ENCODE measurements around the gene HSPA4L. TPM values are rescaled to one million over a fixed set of nuclear protein-coding genes. Genes with fewer than 3 reads are reported as not detected.

HSPA4L gene
- total RNA-seq, 1 experiment from 2014 or later, result 18.6 TPM

- BruUV-seq (replicated peaks), result no TSS peak
- intact Hi-C loops (cut with micrococcal nuclease), result loop anchor here (1.0 kb wide), 1 partner anchor 97 kb away; the partner anchor contains the start of gene PLK4
- POLR2A ChIA-PET, result interaction anchor here (1.2 to 1.3 kb wide), 2 partner anchors 29 to 93 kb away, joined by 3 read pairs; no protein-coding TSS in a partner anchor
Observed at GRCh38 chr4:127783026-127783769, 1.1 kb downstream of the HSPA4L start.

DNA sequence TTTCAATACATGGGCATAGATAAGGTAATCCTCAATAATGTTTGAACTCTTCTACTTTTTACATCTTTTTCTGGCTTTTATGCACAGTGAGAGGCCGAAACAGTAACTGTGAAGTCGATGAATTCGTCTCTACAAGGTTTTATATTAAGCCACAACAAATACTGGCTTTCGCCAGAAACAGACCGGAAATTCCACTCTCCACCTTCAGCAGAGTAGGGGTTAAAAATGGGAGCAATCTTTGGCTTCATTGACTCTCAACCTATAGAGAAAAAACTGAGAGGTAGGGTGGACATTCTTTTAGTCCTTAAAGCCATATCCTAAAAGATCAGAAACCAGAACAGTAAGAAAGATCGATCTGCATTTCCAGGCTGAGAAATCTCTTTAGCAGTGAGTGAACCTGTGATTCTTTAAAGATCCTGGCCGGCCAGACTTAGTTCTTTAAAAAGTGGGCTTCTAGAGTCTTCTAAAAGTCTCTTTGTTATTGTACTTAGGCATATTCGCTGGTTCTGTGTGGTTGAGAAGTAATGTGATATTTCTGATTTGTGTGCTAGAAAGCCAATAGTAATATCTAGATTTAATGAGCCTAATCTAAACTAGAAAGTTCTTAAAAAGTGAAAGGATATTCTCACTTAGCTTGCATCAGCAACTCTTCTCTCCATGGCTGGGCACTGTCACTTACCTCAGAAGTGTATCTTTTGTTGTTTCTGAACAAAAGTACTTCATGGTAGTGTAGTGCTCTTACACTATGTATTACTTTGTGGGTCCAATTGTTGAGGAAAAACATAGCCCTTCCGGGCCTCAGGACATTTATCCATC is 2.0 kb downstream of the HSPA4L start:
- peaks cover 59% of the 10 kb centered on the region for H3K79me2 ChIP-seq (ENCODE audit: insufficient read depth, low read length)
- no peak for ATAC-seq
- no peaks in the 10 kb centered on the region for H3K36me3 ChIP-seq (ENCODE audit: control insufficient read depth in 1 of 2, insufficient read depth in 2 of 2, low read length in 2 of 2)
- no peaks in the 10 kb centered on the region for H3K27me3 ChIP-seq (ENCODE audit: insufficient read depth, low read length)
- peaks cover 11 to 27% of the 10 kb centered on the region in 2 experiments; a peak in 3 of 4 replicates for H3K4me1 ChIP-seq (ENCODE audit: control insufficient read depth in 1 of 2, insufficient read depth in 2 of 2, low read length in 2 of 2)
- no peaks in the 10 kb centered on the region for H3K9me2 ChIP-seq (ENCODE audit: insufficient read depth)
- peak overlapping the region; percentile 93 for H3K4me2 ChIP-seq (ENCODE audit: low read length)
- ChIA-PET CTCF (no interaction called here), RAD21 (ENCODE audit: low non-redundant PET in 1 of 2, low total read pairs in 2 of 2, uncharacterized antibody in 2 of 2, unreplicated experiment in 2 of 2) (no interaction called here), POLR2A (no interaction called here)
- TF ChIP-seq FOSL1 (IDR thresholded peaks at IDR 0.05; ENCODE audit: low read depth), result no peak
- TF ChIP-seq ZNF274 (IDR thresholded peaks at IDR 0.05; ENCODE audit: low read depth, low read length), result no peak
- TF ChIP-seq CEBPB (IDR thresholded peaks at IDR 0.05; ENCODE audit: low read depth), result no peak
- TF ChIP-seq, protein P1, sequence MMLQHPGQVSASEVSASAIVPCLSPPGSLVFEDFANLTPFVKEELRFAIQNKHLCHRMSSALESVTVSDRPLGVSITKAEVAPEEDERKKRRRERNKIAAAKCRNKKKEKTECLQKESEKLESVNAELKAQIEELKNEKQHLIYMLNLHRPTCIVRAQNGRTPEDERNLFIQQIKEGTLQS (IDR thresholded peaks at IDR 0.05), result no peak
- no peak for TF ChIP-seq YY1 (IDR thresholded peaks at IDR 0.05; ENCODE audit: extremely low read depth, insufficient replicate concordance, low read depth, low read length)
- TF ChIP-seq EZH2 (IDR thresholded peaks at IDR 0.05), result no peak
- TF ChIP-seq POLR2AphosphoS5 (IDR thresholded peaks at IDR 0.05; ENCODE audit: low read depth, low read length), result no peak
- TF ChIP-seq SIN3A (IDR thresholded peaks at IDR 0.05; ENCODE audit: low read depth), result no peak
- DNase-seq (ENCODE audit: low read depth, low spot score), result no peak
- H3K4me3 ChIP-seq (replicated peaks in 1 of 2; ENCODE audit: low read depth in 1 of 2, low read length in 2 of 2), result peak overlapping the region in 1 of 2 experiments; percentile 71; a peak in 1 of 4 replicates
- no TSS peak for BruUV-seq (replicated peaks)
- no peak overlapping the region for H3K27ac ChIP-seq (ENCODE audit: low read depth, low read length)
- H3K9ac ChIP-seq (ENCODE audit: low read length), result no peak overlapping the region
- intact Hi-C loops (cut with micrococcal nuclease), result loop anchor here (1.0 kb wide), 1 partner anchor 96 kb away; the partner anchor contains the start of gene PLK4
- no peak overlapping the region for H2AFZ ChIP-seq (ENCODE audit: low read depth, low read length, poor library complexity, severe bottlenecking)
- no peaks in the 10 kb centered on the region for H4K20me1 ChIP-seq (ENCODE audit: insufficient read depth)
- no peaks in the 10 kb centered on the region for H3K9me3 ChIP-seq (ENCODE audit: control insufficient read depth in 1 of 2, insufficient read depth in 1 of 2, low read depth in 1 of 2, low read length in 2 of 2)

More at GRCh38 chr4:127783026-127783769, 1.1 kb downstream of the HSPA4L start:
- H4K20me1 ChIP-seq (ENCODE audit: insufficient read depth), result no peaks in the 10 kb centered on the region
- no peaks in the 10 kb centered on the region for H3K9me2 ChIP-seq (ENCODE audit: insufficient read depth)
- no peaks in the 10 kb centered on the region for H3K36me3 ChIP-seq (ENCODE audit: control insufficient read depth in 1 of 2, insufficient read depth in 2 of 2, low read length in 2 of 2)
- TF ChIP-seq FOSL1 (IDR thresholded peaks at IDR 0.05; ENCODE audit: low read depth) (no peak), SIN3A (IDR thresholded peaks at IDR 0.05; ENCODE audit: low read depth) (no peak), JUND (IDR thresholded peaks at IDR 0.05) (no peak), ZNF274 (IDR thresholded peaks at IDR 0.05; ENCODE audit: low read depth, low read length) (no peak), ELF1 (IDR thresholded peaks at IDR 0.05; ENCODE audit: borderline replicate concordance, low read depth) (no peak), CEBPB (IDR thresholded peaks at IDR 0.05; ENCODE audit: low read depth) (no peak)
- peak overlapping the region; percentile 71 to 83 for H3K4me3 ChIP-seq (replicated peaks in 1 of 2; ENCODE audit: low read depth in 1 of 2, low read length in 2 of 2)
- DNase-seq (ENCODE audit: low read depth, low spot score), result peak; percentile 24
- peaks cover 11 to 27% of the 10 kb centered on the region in 2 experiments; a peak in 3 of 4 replicates for H3K4me1 ChIP-seq (ENCODE audit: control insufficient read depth in 1 of 2, insufficient read depth in 2 of 2, low read length in 2 of 2)
- ChIA-PET CTCF (no interaction called here), RAD21 (ENCODE audit: low non-redundant PET in 1 of 2, low total read pairs in 2 of 2, uncharacterized antibody in 2 of 2, unreplicated experiment in 2 of 2) (no interaction called here)
- no peaks in the 10 kb centered on the region for H3K27me3 ChIP-seq (ENCODE audit: insufficient read depth, low read length)
- peak overlapping the region; percentile 90 for H2AFZ ChIP-seq (ENCODE audit: low read depth, low read length, poor library complexity, severe bottlenecking)
- peak; percentile 9; the same call in 1 of the 2 replicates for ATAC-seq
- H3K9me3 ChIP-seq (ENCODE audit: control insufficient read depth in 1 of 2, insufficient read depth in 1 of 2, low read depth in 1 of 2, low read length in 2 of 2), result no peaks in the 10 kb centered on the region
- peaks cover 49% of the 10 kb centered on the region for H3K79me2 ChIP-seq (ENCODE audit: insufficient read depth, low read length)
- H3K27ac ChIP-seq (ENCODE audit: low read depth, low read length), result peak overlapping the region; percentile 43; the same call in 1 of the 2 replicates
- H3K9ac ChIP-seq (ENCODE audit: low read length), result peak overlapping the region; percentile 69
- H3K4me2 ChIP-seq (ENCODE audit: low read length), result peak overlapping the region; percentile 93

Measured in HCT116 (cell line).